NCI-H748 (cell line): Measurements from ENCODE around the gene COMP.
A peak's percentile ranks its signal among the peaks of the same experiment; 100 is the strongest.
"Not testable (repeated sequence)": the region's sequence is repeated elsewhere in the genome, so short reads cannot be mapped to it uniquely, and the experiment has no call there.

Source experiments
- DNase-seq: peaks from one replicate; lab custom pipeline; 2025; ENCODE audit not compliant: unreplicated experiment; lab: John Stamatoyannopoulos, UW

COMP gene

GRCh38 chr19:18749362-18750231 lies 41.5 kb downstream of the COMP start:
- no peak for DNase-seq

GRCh38 chr19:18746401-18747325 lies 44.4 kb downstream of the COMP start:
- no peak for DNase-seq

- DNase-seq = no peak
Observed at GRCh38 chr19:18745931-18746330, 45.2 kb downstream of the COMP start.

- DNase-seq = no peak
Observed at GRCh38 chr19:18745012-18745735, 45.9 kb downstream of the COMP start.

- DNase-seq = no peak
Observed at GRCh38 chr19:18743784-18744418, 47.2 kb downstream of the COMP start.

- peak; percentile 29 for DNase-seq
Observed at GRCh38 chr19:18742838-18743783, 48.0 kb downstream of the COMP start.

GRCh38 chr19:18742324-18742723 lies 48.8 kb downstream of the COMP start:
- no peak for DNase-seq

- DNase-seq = peak; percentile 86
Observed at GRCh38 chr19:18741124-18742121, 49.7 kb downstream of the COMP start.

GRCh38 chr19:18738961-18739690 lies 52.0 kb downstream of the COMP start:
- no peak for DNase-seq

GRCh38 chr19:18737954-18738351 lies 53.2 kb downstream of the COMP start:
- no peak for DNase-seq

- DNase-seq = no peak
Observed at GRCh38 chr19:18737337-18737953, 53.7 kb downstream of the COMP start.

GRCh38 chr19:18736415-18737336 lies 54.4 kb downstream of the COMP start:
- no peak for DNase-seq

GRCh38 chr19:18735752-18736151 lies 55.4 kb downstream of the COMP start:
- no peak for DNase-seq

GRCh38 chr19:18735324-18735723 lies 55.8 kb downstream of the COMP start:
- DNase-seq = no peak

GRCh38 chr19:18733762-18734332 lies 57.3 kb downstream of the COMP start:
- DNase-seq = not testable (repeated sequence)

- DNase-seq = no peak
Observed at GRCh38 chr19:18733196-18733647, 57.9 kb downstream of the COMP start.
